Neural progenitor cell (in vitro differentiated cells): ENCODE results near the gene AK4. TPM values are rescaled to one million over a fixed set of nuclear protein-coding genes. Genes with fewer than 3 reads are reported as not detected.

Experiments
- DNase-seq: peaks from one replicate; pipeline ENCODE4 v3.0.0-alpha.2; 2016; ENCODE audit warnings: low spot score
- H2AFZ ChIP-seq: fragments of 200-600 bp; sonication (generic); replicated peaks from 2 replicates; pipeline ENCODE4 v1.6.1; 2016; ENCODE audit warnings: antibody characterized with exemption
- H3F3A ChIP-seq: fragments of 200-600 bp; sonication (generic); 2 replicates; pipeline ENCODE4 v1.6.1; 2016; ENCODE audit warnings: antibody characterized with exemption, low read depth
- H3K27ac ChIP-seq: fragments of 200-600 bp; sonication (generic); 2 replicates; pipeline ENCODE4 v1.5.1; 2016; ENCODE audit warnings: mild to moderate bottlenecking
- H3K27me3 ChIP-seq: fragments of 200-600 bp; sonication (generic); 2 replicates; pipeline ENCODE4 v1.6.1; 2016; ENCODE audit warnings: mild to moderate bottlenecking, moderate library complexity
- H3K36me3 ChIP-seq: fragments of 200-600 bp; sonication (generic); 2 replicates; pipeline ENCODE4 v1.5.1; 2016
- H3K4me1 ChIP-seq: fragments of 200-600 bp; sonication (generic); 2 replicates; pipeline ENCODE4 v1.6.1; 2016; ENCODE audit warnings: mixed run types
- H3K4me2 ChIP-seq: fragments of 200-600 bp; sonication (generic); 2 replicates; pipeline ENCODE4 v1.6.1; 2016
- H3K4me3 ChIP-seq: fragments of 200-600 bp; sonication (generic); 2 replicates; pipeline ENCODE4 v1.5.1; 2016
- H3K79me2 ChIP-seq: fragments of 200-600 bp; sonication (generic); 2 replicates; pipeline ENCODE4 v1.6.1; 2016; ENCODE audit warnings: low read depth
- H3K9ac ChIP-seq: fragments of 200-600 bp; sonication (generic); 2 replicates; pipeline ENCODE4 v1.6.1; 2016
- H3K9me3 ChIP-seq: fragments of 200-600 bp; sonication (generic); 2 replicates; pipeline ENCODE4 v1.5.1; 2016; ENCODE audit warnings: low read depth
- H4K20me1 ChIP-seq: fragments of 200-600 bp; sonication (generic); 2 replicates; pipeline ENCODE4 v1.6.1; 2016; ENCODE audit warnings: low read depth
- H3K27ac Mint-ChIP-seq: 3 replicates; pipeline ENCODE4 v1.8.0; 2021; ENCODE audit warnings: mixed read lengths
- H3K27me3 Mint-ChIP-seq: 2 replicates; pipeline ENCODE4 v1.8.0; 2022; ENCODE audit warnings: low read depth, mild to moderate bottlenecking, inconsistent platforms, moderate library complexity, mixed read lengths; ENCODE audit not compliant: insufficient read depth
- H3K36me3 Mint-ChIP-seq: 3 replicates; pipeline ENCODE4 v1.8.0; 2021; ENCODE audit warnings: mixed read lengths
- H3K4me1 Mint-ChIP-seq: 3 replicates; pipeline ENCODE4 v1.8.0; 2021; ENCODE audit warnings: mixed read lengths
- H3K4me3 Mint-ChIP-seq: 3 replicates; pipeline ENCODE4 v1.8.0; 2021; ENCODE audit warnings: mild to moderate bottlenecking, moderate library complexity, mixed read lengths
- H3K9me3 Mint-ChIP-seq: 3 replicates; pipeline ENCODE4 v1.8.0; 2020; ENCODE audit warnings: mixed read lengths
- CTCF ChIP-seq: fragments of 200-600 bp; sonication (generic); IDR thresholded peaks from 2 replicates; pipeline ENCODE4 v1.5.1; 2017; ENCODE audit warnings: antibody characterized with exemption, mild to moderate bottlenecking
- EZH2 ChIP-seq: fragments of 200-600 bp; sonication (generic); IDR thresholded peaks from 2 replicates; pipeline ENCODE4 v1.6.1; 2017; ENCODE audit warnings: antibody characterized with exemption, mild to moderate bottlenecking, moderate library complexity
- EZH2phosphoT487 ChIP-seq: fragments of 200-600 bp; sonication (generic); IDR thresholded peaks from 2 replicates; pipeline ENCODE4 v1.6.1; 2017; ENCODE audit warnings: antibody characterized with exemption
- total RNA-seq: library from RNA; depleted of rRNA; stranded (reverse); fragments of >200 nt; gene quantifications from 2 replicates; pipeline ENCODE4 v1.2.3, GENCODE V29; 2015; ENCODE audit warnings: low replicate concordance

AK4 gene
- total RNA-seq, 1 donor from 2014 or later: 31.5 TPM

GRCh38 chr1:65149351-65150107 lies 1.5 kb downstream of the AK4 start:
- H4K20me1 ChIP-seq: peaks cover 10% of the 10 kb centered on the region
- H3K4me3 ChIP-seq: peak overlapping the region; percentile 66
- no peak overlapping the region for H3K9ac ChIP-seq
- H3K27ac Mint-ChIP-seq: peak overlapping the region; percentile 78
- peak; percentile 25 for TF ChIP-seq EZH2
- TF ChIP-seq EZH2phosphoT487: peak; percentile 46
- no peak for TF ChIP-seq CTCF
- peaks cover 33% of the 10 kb centered on the region for H3K4me1 Mint-ChIP-seq
- H3K27me3 Mint-ChIP-seq: peaks cover 23% of the 10 kb centered on the region
- no peaks in the 10 kb centered on the region for H3K79me2 ChIP-seq
- H3K36me3 ChIP-seq: no peaks in the 10 kb centered on the region
- peak overlapping the region; percentile 94 for H3K4me3 Mint-ChIP-seq
- peaks cover 11% of the 10 kb centered on the region for H3K4me1 ChIP-seq
- H3F3A ChIP-seq: peaks cover 21% of the 10 kb centered on the region
- no peak overlapping the region for H2AFZ ChIP-seq
- H3K9me3 Mint-ChIP-seq: no peaks in the 10 kb centered on the region
- H3K27me3 ChIP-seq: peaks cover 75% of the 10 kb centered on the region
- peak overlapping the region; percentile 95 for H3K4me2 ChIP-seq
- no peak overlapping the region for H3K27ac ChIP-seq
- peak; percentile 59 for DNase-seq
- no peaks in the 10 kb centered on the region for H3K9me3 ChIP-seq
- H3K36me3 Mint-ChIP-seq: peaks cover 2% of the 10 kb centered on the region

GRCh38 chr1:65150108-65150463 lies 2.1 kb downstream of the AK4 start:
- H3K4me3 Mint-ChIP-seq: peak overlapping the region; percentile 94
- Histone ChIP-seq H3K27me3 (peaks cover 70% of the 10 kb centered on the region), H3K4me2 (peak overlapping the region; percentile 95), H3F3A (peaks cover 21% of the 10 kb centered on the region), H3K4me3 (peak overlapping the region; percentile 66), H2AFZ (no peak overlapping the region), H3K4me1 (peaks cover 11% of the 10 kb centered on the region), H3K36me3 (no peaks in the 10 kb centered on the region), H4K20me1 (peaks cover 10% of the 10 kb centered on the region), H3K79me2 (no peaks in the 10 kb centered on the region), H3K9ac (no peak overlapping the region), H3K9me3 (no peaks in the 10 kb centered on the region), H3K27ac (no peak overlapping the region)
- no peak for DNase-seq
- TF ChIP-seq CTCF (no peak), EZH2 (no peak), EZH2phosphoT487 (no peak)
- peaks cover 2% of the 10 kb centered on the region for H3K36me3 Mint-ChIP-seq
- no peak overlapping the region for H3K27ac Mint-ChIP-seq
- H3K9me3 Mint-ChIP-seq: no peaks in the 10 kb centered on the region
- peaks cover 23% of the 10 kb centered on the region for H3K27me3 Mint-ChIP-seq
- H3K4me1 Mint-ChIP-seq: peaks cover 33% of the 10 kb centered on the region

- Histone ChIP-seq H3K27ac (no peak overlapping the region), H3K79me2 (no peaks in the 10 kb centered on the region), H3K36me3 (no peaks in the 10 kb centered on the region), H3K4me3 (peak overlapping the region; percentile 4), H2AFZ (no peak overlapping the region), H3F3A (peaks cover 21% of the 10 kb centered on the region), H3K9me3 (no peaks in the 10 kb centered on the region), H4K20me1 (peaks cover 10% of the 10 kb centered on the region), H3K27me3 (peaks cover 63% of the 10 kb centered on the region), H3K9ac (no peak overlapping the region), H3K4me1 (peaks cover 11% of the 10 kb centered on the region), H3K4me2 (peak overlapping the region; percentile 95)
- no peak for TF ChIP-seq EZH2
- TF ChIP-seq EZH2phosphoT487: no peak
- no peak for TF ChIP-seq CTCF
- H3K4me1 Mint-ChIP-seq: peaks cover 33% of the 10 kb centered on the region
- peak; percentile 30 for DNase-seq
- H3K4me3 Mint-ChIP-seq: peak overlapping the region; percentile 94
- no peaks in the 10 kb centered on the region for H3K9me3 Mint-ChIP-seq
- peaks cover 2% of the 10 kb centered on the region for H3K36me3 Mint-ChIP-seq
- no peak overlapping the region for H3K27ac Mint-ChIP-seq
- H3K27me3 Mint-ChIP-seq: peaks cover 22% of the 10 kb centered on the region
Observed at GRCh38 chr1:65150583-65151263, 2.7 kb downstream of the AK4 start.
